HG03108 (cell line): ENCODE results near the gene KCNH3.

Experiments
- ATAC-seq: cut with Tn5 transposase; IDR thresholded peaks from one replicate; pipeline ENCODE4 v1.9.1; 2021; ENCODE audit warnings: moderate library complexity; ENCODE audit not compliant: unreplicated experiment

KCNH3 gene

GRCh38 chr12:49543914-49544815 lies 5.3 kb downstream of the KCNH3 start:
- no peak for ATAC-seq

GRCh38 chr12:49545815-49546214 lies 7.0 kb downstream of the KCNH3 start:
- no peak for ATAC-seq

GRCh38 chr12:49546481-49546880 lies 7.7 kb downstream of the KCNH3 start:
- no peak for ATAC-seq

GRCh38 chr12:49547090-49547690 lies 8.4 kb downstream of the KCNH3 start:
- ATAC-seq = no peak

GRCh38 chr12:49548481-49548821 lies 9.6 kb downstream of the KCNH3 start:
- ATAC-seq = no peak

- ATAC-seq = no peak
These were observed 10.2 kb downstream of the KCNH3 start for GRCh38 chr12:49548822-49549648.

- no peak for ATAC-seq
These were observed 11.2 kb downstream of the KCNH3 start for GRCh38 chr12:49549735-49550692.

GRCh38 chr12:49550693-49551252 lies 11.9 kb downstream of the KCNH3 start:
- ATAC-seq = no peak

- no peak for ATAC-seq
These were observed 13.2 kb downstream of the KCNH3 start for GRCh38 chr12:49552014-49552413.

GRCh38 chr12:49552425-49552824 lies 13.6 kb downstream of the KCNH3 start:
- ATAC-seq = no peak

GRCh38 chr12:49552899-49553298 lies 14.1 kb downstream of the KCNH3 start:
- ATAC-seq = no peak

- no peak for ATAC-seq
These were observed 14.8 kb downstream of the KCNH3 start for GRCh38 chr12:49553512-49554088.

GRCh38 chr12:49554266-49554665 lies 15.4 kb downstream of the KCNH3 start:
- ATAC-seq = no peak

GRCh38 chr12:49555631-49556390 lies 17.0 kb downstream of the KCNH3 start:
- ATAC-seq = no peak

- ATAC-seq = no peak
These were observed 17.8 kb downstream of the KCNH3 start for GRCh38 chr12:49556391-49557186.

GRCh38 chr12:49557187-49557916 lies 18.5 kb downstream of the KCNH3 start:
- no peak for ATAC-seq

GRCh38 chr12:49557917-49558215 lies 19.0 kb downstream of the KCNH3 start:
- ATAC-seq = no peak

- ATAC-seq = no peak
These were observed 19.7 kb downstream of the KCNH3 start for GRCh38 chr12:49558526-49558925.
